Measurements from ENCODE around the gene RBM43.

GRCh38 chr2:151240433-151240832 is 21.2 kb downstream of the RBM43 start:
- TF ChIP-seq CTCF (conservative IDR thresholded peaks at IDR 0.05; ENCODE audit: low read depth, low read length) (no peak), EZH2phosphoT487 (IDR thresholded peaks at IDR 0.05; ENCODE audit: borderline replicate concordance, low read length) (no peak)

Measured in PC-3 (cell line).